ENCODE measurements around the gene MAPK8. TPM values are rescaled to one million over a fixed set of nuclear protein-coding genes. Genes with fewer than 3 reads are reported as not detected.

The MAPK8 gene
- total RNA-seq, 1 donor from 2014 or later = 7.7 TPM

- H3K27ac ChIP-seq = no peak overlapping the region
- H3K36me3 ChIP-seq = peaks cover 2 to 21% of the 10 kb centered on the region in 2 donors
- no peaks in the 10 kb centered on the region for H3K27me3 ChIP-seq
- intact Hi-C loops (cut with DNase I) = no loop called here
- no peak for DNase-seq (ENCODE audit: low spot score in 2 of 2)
- no peaks in the 10 kb centered on the region for H3K9me3 ChIP-seq
- H3K4me1 ChIP-seq = no peaks in the 10 kb centered on the region
- H3K4me3 ChIP-seq = no peak overlapping the region
- TF ChIP-seq, protein P1, sequence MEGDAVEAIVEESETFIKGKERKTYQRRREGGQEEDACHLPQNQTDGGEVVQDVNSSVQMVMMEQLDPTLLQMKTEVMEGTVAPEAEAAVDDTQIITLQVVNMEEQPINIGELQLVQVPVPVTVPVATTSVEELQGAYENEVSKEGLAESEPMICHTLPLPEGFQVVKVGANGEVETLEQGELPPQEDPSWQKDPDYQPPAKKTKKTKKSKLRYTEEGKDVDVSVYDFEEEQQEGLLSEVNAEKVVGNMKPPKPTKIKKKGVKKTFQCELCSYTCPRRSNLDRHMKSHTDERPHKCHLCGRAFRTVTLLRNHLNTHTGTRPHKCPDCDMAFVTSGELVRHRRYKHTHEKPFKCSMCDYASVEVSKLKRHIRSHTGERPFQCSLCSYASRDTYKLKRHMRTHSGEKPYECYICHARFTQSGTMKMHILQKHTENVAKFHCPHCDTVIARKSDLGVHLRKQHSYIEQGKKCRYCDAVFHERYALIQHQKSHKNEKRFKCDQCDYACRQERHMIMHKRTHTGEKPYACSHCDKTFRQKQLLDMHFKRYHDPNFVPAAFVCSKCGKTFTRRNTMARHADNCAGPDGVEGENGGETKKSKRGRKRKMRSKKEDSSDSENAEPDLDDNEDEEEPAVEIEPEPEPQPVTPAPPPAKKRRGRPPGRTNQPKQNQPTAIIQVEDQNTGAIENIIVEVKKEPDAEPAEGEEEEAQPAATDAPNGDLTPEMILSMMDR (IDR thresholded peaks at IDR 0.05) = no peak
Observed at GRCh38 chr10:48439581-48440041, 133.1 kb downstream of the MAPK8 start.

DNA sequence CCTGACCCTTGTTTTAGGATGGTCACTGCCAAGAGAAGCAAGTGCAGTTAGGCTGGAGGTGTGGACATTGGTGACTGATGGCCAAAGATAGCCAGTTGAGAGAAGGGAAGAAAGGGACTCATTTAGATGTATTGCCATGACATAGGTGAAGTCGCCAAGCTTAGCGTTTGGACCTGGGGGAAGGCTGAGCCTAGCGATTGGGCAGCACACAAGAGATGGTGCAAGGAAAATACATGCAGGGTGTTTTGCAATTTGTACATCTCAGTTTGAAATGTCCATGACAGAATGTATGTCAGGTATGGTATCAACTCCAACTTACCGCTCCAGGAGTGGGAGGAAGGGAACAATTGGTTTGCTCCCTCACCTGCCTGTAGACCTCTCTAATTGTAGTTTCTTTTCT is 134.3 kb downstream of the MAPK8 start:
- DNase-seq (ENCODE audit: low spot score in 2 of 2) = no peak
- no peak overlapping the region for H3K27ac ChIP-seq
- no peaks in the 10 kb centered on the region for H3K9me3 ChIP-seq
- TF ChIP-seq, protein P1 (IDR thresholded peaks at IDR 0.05) = no peak
- intact Hi-C loops (cut with DNase I) = no loop called here
- no peaks in the 10 kb centered on the region for H3K27me3 ChIP-seq
- H3K4me3 ChIP-seq = no peak overlapping the region
- H3K4me1 ChIP-seq = no peaks in the 10 kb centered on the region
- peaks cover 4 to 9% of the 10 kb centered on the region in 2 donors for H3K36me3 ChIP-seq

GRCh38 chr10:48442090-48442808 is 135.8 kb downstream of the MAPK8 start:
- H3K9me3 ChIP-seq = no peaks in the 10 kb centered on the region
- H3K36me3 ChIP-seq = peaks cover 3 to 6% of the 10 kb centered on the region in 2 donors
- H3K4me3 ChIP-seq = no peak overlapping the region
- no peak for DNase-seq (ENCODE audit: low spot score in 2 of 2)
- no peak overlapping the region for H3K27ac ChIP-seq
- H3K4me1 ChIP-seq = no peaks in the 10 kb centered on the region
- TF ChIP-seq, protein P1 (IDR thresholded peaks at IDR 0.05) = no peak
- intact Hi-C loops (cut with DNase I) = no loop called here
- H3K27me3 ChIP-seq = no peaks in the 10 kb centered on the region

DNA sequence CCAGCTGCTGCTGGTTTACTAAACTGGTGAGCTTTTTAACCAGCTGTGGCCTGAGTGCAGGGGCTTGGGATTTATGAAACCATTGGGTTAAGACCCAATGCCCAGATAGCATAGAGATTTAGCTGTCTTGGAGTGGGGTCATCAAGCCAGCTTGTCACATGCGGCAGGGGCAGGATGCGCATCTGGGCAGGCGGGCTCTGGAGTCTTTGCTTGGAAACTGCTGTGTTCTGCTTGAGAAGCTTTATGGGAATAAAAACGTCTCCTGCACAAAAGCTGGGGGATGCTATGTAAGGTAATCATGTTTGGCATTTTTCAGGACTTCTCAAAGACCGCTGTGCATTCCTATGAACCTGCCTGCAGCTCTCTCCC is 136.3 kb downstream of the MAPK8 start:
- TF ChIP-seq, protein P1 (IDR thresholded peaks at IDR 0.05) = no peak
- H3K4me1 ChIP-seq = no peaks in the 10 kb centered on the region

GRCh38 chr10:48444266-48444665 is 137.8 kb downstream of the MAPK8 start:
- peaks cover 0 to 3% of the 10 kb centered on the region in 2 donors for H3K36me3 ChIP-seq
- H3K4me3 ChIP-seq = no peak overlapping the region
- H3K9me3 ChIP-seq = no peaks in the 10 kb centered on the region
- no peaks in the 10 kb centered on the region for H3K27me3 ChIP-seq
- H3K27ac ChIP-seq = no peak overlapping the region
- no peak for DNase-seq (ENCODE audit: low spot score in 2 of 2)
- no peaks in the 10 kb centered on the region for H3K4me1 ChIP-seq
- TF ChIP-seq, protein P1 (IDR thresholded peaks at IDR 0.05) = no peak
- intact Hi-C loops (cut with DNase I) = no loop called here

More for the DNA sequence above, 136.3 kb downstream of the MAPK8 start:
- no peaks in the 10 kb centered on the region for H3K9me3 ChIP-seq
- peaks cover 3 to 4% of the 10 kb centered on the region in 2 donors for H3K36me3 ChIP-seq
- H3K4me3 ChIP-seq = no peak overlapping the region
- intact Hi-C loops (cut with DNase I) = no loop called here
- DNase-seq (ENCODE audit: low spot score in 2 of 2) = no peak
- H3K27ac ChIP-seq = no peak overlapping the region
- no peaks in the 10 kb centered on the region for H3K27me3 ChIP-seq

Measured in ascending aorta (tissue), 2 donors.